Heart right ventricle (tissue), 16 donors: Measurements from ENCODE around the gene EDN2. TPM values are rescaled to one million over a fixed set of nuclear protein-coding genes. Genes with fewer than 3 reads are reported as not detected.

Experiments used
- ATAC-seq, 8 donors: fragments of 200-7000 bp; cut with Tn5 transposase; one replicate each; pipeline ENCODE4 v1.9.1; 2020; ENCODE audit warnings: mild to moderate bottlenecking in 8 of 8, moderate library complexity in 8 of 8, moderate number of reproducible peaks in 1 of 8
- DNase-seq, 2 donors: peaks; one replicate each; pipeline ENCODE4 v3.0.0-alpha.2; 2020
- H3K27ac ChIP-seq, 10 donors: fragments of 200-600 bp; sonication (generic) in 2 of 10; one replicate each; pipeline versions ENCODE4 v1.5.0 to v1.8.0; 2020 to 2022; ENCODE audit warnings: mild to moderate bottlenecking in 3 of 10
- H3K27me3 ChIP-seq, 7 donors: fragments of 200-600 bp; one replicate each; pipeline ENCODE4 v1.8.0; 2021 to 2022; ENCODE audit warnings: mild to moderate bottlenecking in 2 of 7
- H3K36me3 ChIP-seq, 9 donors: fragments of 200-600 bp; sonication (generic) in 1 of 9; one replicate each; pipeline versions ENCODE4 v1.5.0 to v1.8.0; 2020 to 2022; ENCODE audit warnings: mild to moderate bottlenecking in 2 of 9
- H3K4me1 ChIP-seq, 9 donors: fragments of 200-600 bp; sonication (generic) in 1 of 9; one replicate each; pipeline versions ENCODE4 v1.5.0 to v1.8.0; 2020 to 2022; ENCODE audit warnings: mild to moderate bottlenecking in 4 of 9
- H3K4me3 ChIP-seq, 10 donors: fragments of 200-600 bp; sonication (generic) in 2 of 10; one replicate each; pipeline versions ENCODE4 v1.5.0 to v1.8.0; 2020 to 2022; ENCODE audit warnings: mild to moderate bottlenecking in 7 of 10, moderate library complexity in 2 of 10
- H3K9me3 ChIP-seq, 11 donors: fragments of 200-600 bp in 10 of 11; sonication (generic) in 2 of 11; one replicate each; pipeline versions ENCODE4 v1.5.0 to v1.8.0; 2013 to 2022; ENCODE audit warnings: mild to moderate bottlenecking in 2 of 11, control low read depth in 1 of 11, moderate library complexity in 1 of 11
- WGBS, 2 donors: extraction: QIAGEN DNeasy Blood & Tissue Kit; methylation state at CpG; one replicate each; pipeline ENCODE4 v1.1.7; 2013; ENCODE audit warnings: inconsistent platforms in 1 of 2; 5-methylcytosine and 5-hydroxymethylcytosine counted together
- intact Hi-C, 10 donors: fragments of 100-400 bp; cut with DNase I; formaldehyde crosslinking; loops; one replicate each; pipeline versions ENCODE4 v1.11.1 to v1.14.2; 2022
- polyA plus RNA-seq, 2 donors: library from polyadenylated mRNA; stranded (reverse); fragments of 200-250 nt; gene quantifications; one replicate each; pipeline ENCODE4 v1.2.3, GENCODE V29; 2013
- total RNA-seq, 10 donors: library from RNA; stranded (reverse); fragmentation: NEBNext Ultra II Directional in 3 of 10; extraction: Animal tissue kit (Norgen Biotek cat#: 25700) in 3 of 10; gene quantifications; one replicate each; pipeline versions ENCODE4 v1.2.1 to v1.2.4, GENCODE V29; 2021 to 2023
- TF ChIP-seq, protein P1 (sequence below), 9 donors: fragments of 200-600 bp; sonication (generic) in 2 of 9; IDR thresholded peaks; one replicate each; pipeline versions ENCODE4 v1.5.0 to v1.8.0; 2021 to 2022; ENCODE audit warnings: antibody characterized with exemption in 9 of 9, mild to moderate bottlenecking in 5 of 9, moderate library complexity in 1 of 9
- donor health status: Arrhythmogenic right ventricular cardiomyopathy.
- donor health status: ischemic (EF 13 %, LVEDD 7.1; RV severe dilation, severe dysfunction).
- donor health status: healthy with polysubstance abuse.
- donor health status: DM: no; HTN: yes; CAD: no.
- donor health status: DM: no; HTN: no; CAD: no.
- donor health status: ischemic (EF 25% LVEDD 6.9; RV normal size, moderate dysfunction).
- donor health status: ischemic (EF 25% LVEDD 5.7; RV mildly dilated, moderate dysfunction).
- donor health status: healthy.
- donor health status: DM: yes; HTN: yes; CAD: no.
- donor health status: Ischemic cardiomyopathy.
- donor health status: ischemic (EF 35%, LVEDD 5.7; RV mildly dilated, moderate dysfunction).
- donor health status: nonischemic (EF 11% LVEDD 7.7; RV severe dilation, severe dysfunction).
- donor health status: DM: yes; HTN: yes; CAD: no.
- donor health status: PGD.
- donor health status: ischemic (EF 29% LVEDD 5.4; RV normal size, mild dysfunction).
- donor health status: nonischemic (EF 23%, LVEDD 6.1; RV moderate dilation, normal function).

Gene EDN2
- total and polyA plus RNA-seq, 12 donors: 0.30 to 8.5 (median 1.0) TPM; not detected in 5

- Histone ChIP-seq H3K36me3 (peaks cover 0 to 23% (median 0%) of the 10 kb centered on the region in 9 donors), H3K27me3 (no peaks in the 10 kb centered on the region), H3K4me1 (peaks cover 16 to 30% (median 22%) of the 10 kb centered on the region in 9 donors), H3K9me3 (no peaks in the 10 kb centered on the region), H3K27ac (no peak overlapping the region), H3K4me3 (no peak overlapping the region)
- WGBS, 2 donors: 74 to 95% methylated on average over 5 of the region's 5 CpGs
- TF ChIP-seq, protein P1, sequence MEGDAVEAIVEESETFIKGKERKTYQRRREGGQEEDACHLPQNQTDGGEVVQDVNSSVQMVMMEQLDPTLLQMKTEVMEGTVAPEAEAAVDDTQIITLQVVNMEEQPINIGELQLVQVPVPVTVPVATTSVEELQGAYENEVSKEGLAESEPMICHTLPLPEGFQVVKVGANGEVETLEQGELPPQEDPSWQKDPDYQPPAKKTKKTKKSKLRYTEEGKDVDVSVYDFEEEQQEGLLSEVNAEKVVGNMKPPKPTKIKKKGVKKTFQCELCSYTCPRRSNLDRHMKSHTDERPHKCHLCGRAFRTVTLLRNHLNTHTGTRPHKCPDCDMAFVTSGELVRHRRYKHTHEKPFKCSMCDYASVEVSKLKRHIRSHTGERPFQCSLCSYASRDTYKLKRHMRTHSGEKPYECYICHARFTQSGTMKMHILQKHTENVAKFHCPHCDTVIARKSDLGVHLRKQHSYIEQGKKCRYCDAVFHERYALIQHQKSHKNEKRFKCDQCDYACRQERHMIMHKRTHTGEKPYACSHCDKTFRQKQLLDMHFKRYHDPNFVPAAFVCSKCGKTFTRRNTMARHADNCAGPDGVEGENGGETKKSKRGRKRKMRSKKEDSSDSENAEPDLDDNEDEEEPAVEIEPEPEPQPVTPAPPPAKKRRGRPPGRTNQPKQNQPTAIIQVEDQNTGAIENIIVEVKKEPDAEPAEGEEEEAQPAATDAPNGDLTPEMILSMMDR (IDR thresholded peaks at IDR 0.05): no peak
- DNase-seq (no peak), ATAC-seq (no peak)
- intact Hi-C loops: loop anchor here in 2 of 10 donors (5.0 kb wide), 3 partner anchors 38 to 87 kb away; no protein-coding TSS in a partner anchor
Measured at GRCh38 chr1:41519667-41520066, 35.2 kb upstream of the EDN2 start.

- Histone ChIP-seq H3K9me3 (no peaks in the 10 kb centered on the region), H3K27me3 (no peaks in the 10 kb centered on the region), H3K4me3 (no peak overlapping the region), H3K27ac (no peak overlapping the region), H3K4me1 (peaks cover 16 to 38% (median 22%) of the 10 kb centered on the region in 9 donors), H3K36me3 (peaks cover 0 to 22% (median 0%) of the 10 kb centered on the region in 9 donors)
- ATAC-seq (no peak), DNase-seq (no peak)
- TF ChIP-seq, protein P1 (IDR thresholded peaks at IDR 0.05): no peak
- WGBS, 2 donors: 95% methylated on average over 5 of the region's 5 CpGs
- intact Hi-C loops: loop anchor here in 2 of 10 donors (5.0 kb wide), 3 partner anchors 39 to 86 kb away; no protein-coding TSS in a partner anchor
Measured at GRCh38 chr1:41518471-41518870, 34.0 kb upstream of the EDN2 start.

DNA sequence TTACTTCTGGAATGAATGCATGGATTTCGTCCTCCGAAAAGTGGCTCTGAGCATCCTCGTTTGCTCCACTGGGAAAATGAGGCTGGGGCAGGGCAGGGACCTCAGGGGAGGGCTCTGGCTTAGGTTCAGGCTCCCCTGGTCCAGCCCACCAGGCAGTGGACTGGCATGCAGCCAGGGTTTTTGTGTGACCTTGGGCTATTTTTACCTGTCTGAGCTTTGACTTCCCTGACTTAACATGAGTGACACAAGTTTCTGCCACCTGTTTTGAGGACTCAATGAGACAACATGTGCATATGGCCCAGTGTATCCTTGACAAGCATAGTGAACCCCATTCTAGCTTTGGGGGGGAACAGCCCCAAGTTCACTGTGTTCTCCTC is 32.6 kb upstream of the EDN2 start:
- peaks cover 0 to 25% (median 0%) of the 10 kb centered on the region in 9 donors for H3K36me3 ChIP-seq
- intact Hi-C loops: loop anchor here in 3 of 10 donors (2.0 to 5.0 kb wide), 5 partner anchors 20 to 248 kb away; no protein-coding TSS in a partner anchor
- peak overlapping the region in 3 of 10 donors; percentile 15 to 21 (median 15) for H3K27ac ChIP-seq
- ATAC-seq (peak in 2 of 8 donors; percentile 1), DNase-seq (no peak)
- H3K27me3 ChIP-seq: no peaks in the 10 kb centered on the region
- no peaks in the 10 kb centered on the region for H3K9me3 ChIP-seq
- TF ChIP-seq, protein P1 (IDR thresholded peaks at IDR 0.05): no peak
- WGBS, 2 donors: 48 to 70% methylated on average over 3 of the region's 3 CpGs
- H3K4me1 ChIP-seq: peaks cover 16 to 38% (median 22%) of the 10 kb centered on the region in 9 donors
- H3K4me3 ChIP-seq: peak overlapping the region in 5 of 10 donors; percentile 48 to 58 (median 53)

- intact Hi-C loops: loop anchor here in 3 of 10 donors (2.0 to 5.0 kb wide), 5 partner anchors 20 to 248 kb away; no protein-coding TSS in a partner anchor
- H3K36me3 ChIP-seq: peaks cover 0 to 28% (median 0%) of the 10 kb centered on the region in 9 donors
- TF ChIP-seq, protein P1 (IDR thresholded peaks at IDR 0.05): peak; percentile 90 to 97 (median 92)
- H3K4me3 ChIP-seq: peak overlapping the region; percentile 26 to 58 (median 50)
- DNase-seq: peak; percentile 91 to 94
- peak overlapping the region in 5 of 10 donors; percentile 15 to 48 (median 21) for H3K27ac ChIP-seq
- H3K9me3 ChIP-seq: no peaks in the 10 kb centered on the region
- no peaks in the 10 kb centered on the region for H3K27me3 ChIP-seq
- ATAC-seq: peak; percentile 94 to 98 (median 96)
- peaks cover 16 to 38% (median 22%) of the 10 kb centered on the region in 9 donors for H3K4me1 ChIP-seq
- 11 to 12% methylated on average over 52 to 53 of the region's 53 CpGs for WGBS, 2 donors
Measured at GRCh38 chr1:41516168-41517061, 31.9 kb upstream of the EDN2 start.
